Occipital lobe (tissue), 2 donors: Measurements from ENCODE around the gene MYH4. TPM values are rescaled to one million over a fixed set of nuclear protein-coding genes. Genes with fewer than 3 reads are reported as not detected.

Experiments used
- DNase-seq: peaks from one replicate; lab custom pipeline; 2025; lab: John Stamatoyannopoulos, UW
- total RNA-seq: library from RNA; depleted of rRNA; stranded (reverse); fragments of >200 nt; gene quantifications from one replicate; pipeline ENCODE4 v1.2.3, GENCODE V29; 2014

MYH4 gene
- total RNA-seq, 1 donor from 2014 or later, result not detected

- no peak for DNase-seq
Observed at GRCh38 chr17:10421900-10422542, 47.3 kb downstream of the MYH4 start, which contains the start of gene MYH8. Gene MYH8 (minus strand): TSS chr17:10421950. CDS start chr17:10420227, 1,723 bp downstream.

GRCh38 chr17:10421211-10421610 lies 48.1 kb downstream of the MYH4 start:
- no peak for DNase-seq

DNA sequence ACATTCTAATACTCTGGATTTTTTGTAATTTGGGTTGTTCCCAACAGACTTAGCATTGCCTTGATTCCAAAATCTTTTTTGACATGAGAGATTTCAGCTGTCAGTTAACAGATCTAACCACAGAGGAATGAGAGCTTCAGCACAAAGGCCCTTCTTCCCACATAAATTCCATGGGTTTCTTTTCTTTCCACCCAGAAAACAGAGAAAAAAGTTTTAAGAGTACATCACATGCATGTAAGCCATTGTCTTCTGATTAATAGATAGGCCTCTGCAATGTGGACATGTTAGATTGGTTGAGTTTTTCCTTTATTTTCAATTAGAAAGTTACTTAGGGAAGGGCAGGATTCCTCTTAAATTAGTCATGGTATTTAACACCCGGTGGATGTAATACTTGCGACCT lies 48.5 kb downstream of the MYH4 start:
- DNase-seq, result no peak

- no peak for DNase-seq
Observed at GRCh38 chr17:10417431-10417830, 51.9 kb downstream of the MYH4 start.

GRCh38 chr17:10415161-10415560 lies 54.2 kb downstream of the MYH4 start:
- DNase-seq, result no peak

- DNase-seq, result no peak
Observed at GRCh38 chr17:10403589-10403988, 65.8 kb downstream of the MYH4 start.

- DNase-seq, result no peak
Observed at GRCh38 chr17:10398352-10398751, 71.0 kb downstream of the MYH4 start.

- no peak for DNase-seq
Observed at GRCh38 chr17:10396524-10397163, 72.7 kb downstream of the MYH4 start.

- DNase-seq, result no peak
Observed at GRCh38 chr17:10394201-10394887, 75.0 kb downstream of the MYH4 start.

Other genes with a start within 250 kb of the MYH4 start
- not detected for gene MYH13, start 96.6 kb downstream of the MYH4 start, total RNA-seq
- gene MYH8, start 47.6 kb downstream of the MYH4 start, total RNA-seq, result 2.0 TPM
- not detected for gene MYH1, start 49.0 kb upstream of the MYH4 start, total RNA-seq
- 0.62 TPM for gene MYH2, start 80.1 kb upstream of the MYH4 start, total RNA-seq
- 1.4 TPM for gene MYH3, start 187.8 kb upstream of the MYH4 start, total RNA-seq
- gene SCO1, start 228.0 kb upstream of the MYH4 start, total RNA-seq, result 8.4 TPM
- 19.8 TPM for gene ADPRM, start 228.0 kb upstream of the MYH4 start, total RNA-seq